ENCODE measurements around the gene FGF12.

- TF ChIP-seq ZBTB40 (IDR thresholded peaks at IDR 0.05) (no peak), ZBTB40 (CRISPR knock-in tag; IDR thresholded peaks at IDR 0.05) (no peak), PRDM15 (CRISPR knock-in tag; IDR thresholded peaks at IDR 0.05) (no peak), BRD4 (CRISPR knock-in tag; IDR thresholded peaks at IDR 0.05) (no peak), CCAR2 (optimal IDR thresholded peaks at IDR 0.05; ENCODE audit: low read depth, low read length) (no peak), ZBTB8A (CRISPR knock-in tag; IDR thresholded peaks at IDR 0.05; ENCODE audit: borderline replicate concordance, low read depth) (no peak), TEAD2 (CRISPR knock-in tag; IDR thresholded peaks at IDR 0.05) (no peak), CTCF (CRISPR knock-in tag; IDR thresholded peaks at IDR 0.05) (no peak), NFATC3 (CRISPR knock-in tag; IDR thresholded peaks at IDR 0.05) (no peak), FOXA1 (IDR thresholded peaks at IDR 0.05) (no peak), FOXA1 (CRISPR knock-in tag; IDR thresholded peaks at IDR 0.05) (no peak)
Measured at GRCh38 chr3:192275741-192276355, 451.5 kb downstream of the FGF12 start.

Measured in HepG2 (cell line).